MM.1S (cell line): ENCODE measurements around the gene IP6K2.

ENCODE experiments used
- DNase-seq: peaks from one replicate; pipeline ENCODE4 v3.0.0-alpha.2; 2015
- H2AFZ ChIP-seq: fragments of 300-600 bp; sonication (generic); 2 replicates; pipeline ENCODE4 v1.6.0; 2016; ENCODE audit warnings: antibody characterized with exemption, low read length
- H3F3A ChIP-seq: fragments of 300-600 bp; sonication (generic); 2 replicates; pipeline ENCODE4 v1.6.1; 2016; ENCODE audit warnings: mild to moderate bottlenecking, antibody characterized with exemption, low read length, moderate library complexity, mixed read lengths; ENCODE audit not compliant: insufficient read depth
- H3K27ac ChIP-seq: fragments of 300-600 bp; sonication (generic); 2 replicates; pipeline ENCODE4 v1.5.1; 2016; ENCODE audit warnings: mild to moderate bottlenecking, low read length
- H3K27me3 ChIP-seq: fragments of 300-600 bp; sonication (generic); replicated peaks from 2 replicates; pipeline ENCODE4 v1.6.0; 2016; ENCODE audit warnings: low read length; ENCODE audit not compliant: insufficient read depth
- H3K36me3 ChIP-seq: fragments of 300-600 bp; sonication (generic); replicated peaks from 2 replicates; pipeline ENCODE4 v1.6.1; 2016; ENCODE audit warnings: mild to moderate bottlenecking, low read length, mixed read lengths; ENCODE audit not compliant: insufficient read depth
- H3K4me1 ChIP-seq: fragments of 300-600 bp; sonication (generic); 2 replicates; pipeline ENCODE4 v1.6.1; 2016; ENCODE audit warnings: low read length, mixed read lengths
- H3K4me2 ChIP-seq: fragments of 300-600 bp; sonication (generic); 2 replicates; pipeline ENCODE4 v1.6.0; 2016; ENCODE audit warnings: low read depth, low read length
- H3K4me3 ChIP-seq: fragments of 300-600 bp; sonication (generic); 2 replicates; pipeline ENCODE4 v1.5.1; 2016; ENCODE audit warnings: low read length, mixed read lengths
- H3K79me2 ChIP-seq: fragments of 300-600 bp; sonication (generic); 2 replicates; pipeline ENCODE4 v1.6.1; 2016; ENCODE audit warnings: mixed run types, low read length, mixed read lengths
- H3K9ac ChIP-seq: fragments of 300-600 bp; sonication (generic); 2 replicates; pipeline ENCODE4 v1.6.1; 2016; ENCODE audit warnings: low read length, mixed read lengths
- H3K9me2 ChIP-seq: fragments of 300-600 bp; sonication (generic); replicated peaks from 2 replicates; pipeline ENCODE4 v1.6.1; 2016; ENCODE audit warnings: mild to moderate bottlenecking, low read length, mixed read lengths; ENCODE audit not compliant: insufficient read depth
- H3K9me3 ChIP-seq: fragments of 300-600 bp; sonication (generic); replicated peaks from 2 replicates; pipeline ENCODE4 v1.6.1; 2016; ENCODE audit warnings: mild to moderate bottlenecking, low read length, mixed read lengths; ENCODE audit not compliant: insufficient read depth
- H4K20me1 ChIP-seq: fragments of 300-600 bp; sonication (generic); 2 replicates; pipeline ENCODE4 v1.6.1; 2016; ENCODE audit warnings: mild to moderate bottlenecking, low read length, moderate library complexity, mixed read lengths; ENCODE audit not compliant: insufficient read depth
- EZH2 ChIP-seq: fragments of 300-600 bp; sonication (generic); optimal IDR thresholded peaks from 2 replicates; pipeline ENCODE3; 2017; ENCODE audit warnings: low read depth, mild to moderate bottlenecking, antibody characterized with exemption, low read length, mixed read lengths
- EZH2phosphoT487 ChIP-seq: fragments of 300-600 bp; sonication (generic); IDR thresholded peaks from 2 replicates; pipeline ENCODE4 v1.6.1; 2018; ENCODE audit warnings: antibody characterized with exemption, low read length
- TF ChIP-seq, protein P1 (sequence below): fragments of 300-600 bp; sonication (generic); IDR thresholded peaks from 2 replicates; pipeline ENCODE4 v1.5.1; 2016; ENCODE audit warnings: antibody characterized with exemption, low read length, mixed read lengths

The IP6K2 gene

DNA sequence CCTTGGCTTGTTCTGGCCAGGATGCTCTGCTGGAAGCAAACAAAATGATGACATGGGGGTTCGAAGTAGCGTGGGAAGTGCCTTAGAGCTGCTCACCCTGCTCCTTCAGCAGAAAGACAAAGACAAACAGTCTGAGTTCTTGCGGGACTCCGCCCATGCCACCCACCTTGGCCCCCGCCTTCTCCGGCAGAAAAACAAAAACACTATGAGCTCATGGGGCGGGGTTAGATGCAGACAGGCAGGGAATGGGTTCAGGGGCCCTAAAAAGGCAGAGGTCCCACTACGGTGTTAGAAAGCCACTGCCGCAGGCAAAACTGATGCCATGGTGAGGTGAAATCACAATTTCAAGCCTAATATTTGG, 21.6 kb downstream of the IP6K2 start:
- Histone ChIP-seq H3K4me2 (no peak overlapping the region), H3K27ac (no peak overlapping the region), H3K9me3 (no peaks in the 10 kb centered on the region), H2AFZ (no peak overlapping the region), H3F3A (no peaks in the 10 kb centered on the region), H3K4me3 (no peak overlapping the region), H4K20me1 (no peaks in the 10 kb centered on the region; the same call in 1 of the 2 replicates), H3K27me3 (no peaks in the 10 kb centered on the region), H3K4me1 (no peaks in the 10 kb centered on the region), H3K9ac (no peak overlapping the region), H3K9me2 (no peaks in the 10 kb centered on the region), H3K79me2 (peaks cover 42% of the 10 kb centered on the region), H3K36me3 (no peaks in the 10 kb centered on the region; the same call in 1 of the 2 replicates)
- no peak for DNase-seq
- TF ChIP-seq EZH2phosphoT487 (no peak), EZH2 (no peak)

DNA sequence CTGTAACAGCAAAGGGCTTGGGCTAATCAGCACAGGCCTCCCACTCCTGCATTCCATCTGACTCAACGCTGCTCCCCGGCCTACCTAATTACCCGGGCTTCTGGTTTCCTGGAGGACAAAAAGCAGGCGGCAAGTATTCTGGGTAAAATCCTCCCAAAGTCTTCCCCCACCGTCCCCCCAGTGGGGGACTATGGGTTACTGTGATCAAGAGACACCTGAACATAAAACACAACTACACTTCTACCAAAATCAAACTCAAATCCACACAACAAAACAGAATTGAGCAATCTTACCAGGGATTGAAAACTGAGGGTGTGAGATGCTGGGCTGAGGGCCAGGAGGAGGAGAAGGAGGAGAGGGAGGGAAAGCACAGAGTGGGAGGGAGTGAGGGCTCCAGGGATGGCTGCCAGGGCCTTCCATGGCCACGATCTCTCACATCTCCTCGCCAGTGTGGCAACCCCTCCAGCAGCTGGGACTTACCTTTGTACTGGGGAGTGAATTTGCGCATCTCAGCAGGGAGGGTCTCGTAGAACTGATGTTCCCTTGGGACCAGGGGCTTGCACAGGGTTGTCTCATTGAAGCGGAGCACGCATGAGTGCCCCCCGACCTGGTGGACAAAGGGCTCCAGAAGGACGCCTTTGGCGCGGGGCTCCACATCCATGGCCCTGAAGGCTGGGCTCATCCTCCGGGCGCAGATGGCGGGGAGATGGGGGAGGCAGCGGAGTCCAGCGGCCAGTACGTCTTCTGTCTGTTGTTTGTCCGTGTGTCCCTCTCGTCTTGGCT, 22.2 kb downstream of the IP6K2 start:
- Histone ChIP-seq H3K36me3 (no peaks in the 10 kb centered on the region; the same call in 1 of the 2 replicates), H3F3A (no peaks in the 10 kb centered on the region), H3K9me3 (no peaks in the 10 kb centered on the region), H3K9me2 (no peaks in the 10 kb centered on the region), H3K27ac (no peak overlapping the region), H3K27me3 (no peaks in the 10 kb centered on the region), H4K20me1 (no peaks in the 10 kb centered on the region; the same call in 1 of the 2 replicates), H3K4me3 (no peak overlapping the region), H3K4me1 (no peaks in the 10 kb centered on the region), H3K9ac (no peak overlapping the region), H2AFZ (no peak overlapping the region), H3K4me2 (no peak overlapping the region), H3K79me2 (peaks cover 37% of the 10 kb centered on the region)
- DNase-seq: no peak
- no peak for TF ChIP-seq EZH2
- TF ChIP-seq, protein P1, sequence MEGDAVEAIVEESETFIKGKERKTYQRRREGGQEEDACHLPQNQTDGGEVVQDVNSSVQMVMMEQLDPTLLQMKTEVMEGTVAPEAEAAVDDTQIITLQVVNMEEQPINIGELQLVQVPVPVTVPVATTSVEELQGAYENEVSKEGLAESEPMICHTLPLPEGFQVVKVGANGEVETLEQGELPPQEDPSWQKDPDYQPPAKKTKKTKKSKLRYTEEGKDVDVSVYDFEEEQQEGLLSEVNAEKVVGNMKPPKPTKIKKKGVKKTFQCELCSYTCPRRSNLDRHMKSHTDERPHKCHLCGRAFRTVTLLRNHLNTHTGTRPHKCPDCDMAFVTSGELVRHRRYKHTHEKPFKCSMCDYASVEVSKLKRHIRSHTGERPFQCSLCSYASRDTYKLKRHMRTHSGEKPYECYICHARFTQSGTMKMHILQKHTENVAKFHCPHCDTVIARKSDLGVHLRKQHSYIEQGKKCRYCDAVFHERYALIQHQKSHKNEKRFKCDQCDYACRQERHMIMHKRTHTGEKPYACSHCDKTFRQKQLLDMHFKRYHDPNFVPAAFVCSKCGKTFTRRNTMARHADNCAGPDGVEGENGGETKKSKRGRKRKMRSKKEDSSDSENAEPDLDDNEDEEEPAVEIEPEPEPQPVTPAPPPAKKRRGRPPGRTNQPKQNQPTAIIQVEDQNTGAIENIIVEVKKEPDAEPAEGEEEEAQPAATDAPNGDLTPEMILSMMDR: no peak
- TF ChIP-seq EZH2phosphoT487: no peak

DNA sequence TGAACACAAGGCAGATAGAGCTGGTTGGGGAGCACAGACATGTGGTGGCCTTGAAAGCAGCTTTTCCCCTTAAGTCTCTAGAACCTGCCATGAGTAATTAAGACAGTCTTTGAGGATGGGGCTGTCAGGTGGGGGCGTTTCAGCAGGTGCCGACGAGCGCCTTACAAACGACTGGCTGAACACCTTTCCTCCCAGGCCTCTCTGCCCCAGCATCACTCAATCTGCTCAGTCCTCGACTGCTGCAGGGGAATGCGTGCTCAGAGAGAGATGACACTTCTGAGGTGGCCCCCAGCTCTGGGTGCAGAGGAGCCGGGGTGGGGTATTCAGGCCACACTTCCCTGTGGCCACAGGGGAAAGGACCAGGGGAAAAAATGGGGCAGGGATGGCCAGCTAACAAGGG, 23.2 kb downstream of the IP6K2 start:
- H3K4me2 ChIP-seq: no peak overlapping the region

More for the DNA sequence above, 23.2 kb downstream of the IP6K2 start:
- Histone ChIP-seq H3F3A (no peaks in the 10 kb centered on the region), H3K9ac (no peak overlapping the region), H3K79me2 (peaks cover 29% of the 10 kb centered on the region), H3K9me2 (no peaks in the 10 kb centered on the region), H3K4me3 (no peak overlapping the region), H3K27me3 (no peaks in the 10 kb centered on the region), H3K9me3 (no peaks in the 10 kb centered on the region), H3K36me3 (no peaks in the 10 kb centered on the region; the same call in 1 of the 2 replicates), H2AFZ (no peak overlapping the region), H3K27ac (no peak overlapping the region), H4K20me1 (no peaks in the 10 kb centered on the region; the same call in 1 of the 2 replicates), H3K4me1 (no peaks in the 10 kb centered on the region)
- TF ChIP-seq EZH2phosphoT487 (no peak), EZH2 (no peak)
- TF ChIP-seq, protein P1: no peak
- DNase-seq: no peak
